HG03354 (cell line): ENCODE measurements around the gene NKD2.
"Not testable (repeated sequence)": the region's sequence is repeated elsewhere in the genome, so short reads cannot be mapped to it uniquely, and the experiment has no call there.

Experiments used
- ATAC-seq: cut with Tn5 transposase; IDR thresholded peaks from one replicate; pipeline ENCODE4 v1.9.1; 2021; ENCODE audit warnings: mild to moderate bottlenecking; ENCODE audit not compliant: unreplicated experiment, poor library complexity, severe bottlenecking

The NKD2 gene

DNA sequence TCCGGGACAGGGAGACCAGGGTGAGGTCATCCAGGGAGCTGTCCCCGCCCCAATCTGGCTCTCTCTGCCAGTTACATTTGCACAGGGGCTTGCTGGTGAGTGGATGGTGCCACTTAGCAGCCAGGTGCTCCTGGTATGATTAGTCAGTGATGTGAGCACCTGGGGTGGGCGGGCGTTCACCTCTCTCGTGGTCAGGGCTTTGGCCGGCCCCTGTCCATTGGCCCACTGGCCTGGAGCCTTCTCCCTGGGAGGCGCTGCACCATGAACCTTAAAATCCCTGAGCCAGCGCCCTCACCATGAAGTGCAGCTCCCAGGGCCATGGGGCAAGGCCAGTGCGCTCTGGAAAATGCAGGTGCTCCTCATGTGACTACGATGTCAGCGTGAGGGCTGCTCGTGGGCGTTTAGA is 2.0 kb downstream of the NKD2 start:
- ATAC-seq = no peak

DNA sequence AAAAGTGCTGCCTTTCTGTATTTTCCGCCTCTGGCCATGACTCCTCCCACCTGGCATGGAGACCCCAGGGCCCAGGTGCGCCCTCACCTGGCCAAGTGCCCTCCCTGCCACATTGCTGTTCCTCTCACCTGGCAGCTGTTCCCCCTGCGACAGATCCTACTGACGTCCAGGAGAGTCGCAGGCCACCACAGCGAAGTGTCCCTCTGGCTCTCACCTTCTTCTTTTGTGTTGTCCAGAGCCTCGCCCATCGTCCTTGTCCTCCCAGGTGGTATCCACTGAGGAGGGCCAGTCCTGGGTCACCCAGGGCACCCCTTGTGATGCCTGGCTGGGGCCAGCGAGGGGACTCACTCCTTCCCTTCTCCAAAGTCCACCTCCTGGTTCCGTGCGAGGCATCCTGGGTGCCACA is 2.6 kb downstream of the NKD2 start:
- ATAC-seq = no peak

DNA sequence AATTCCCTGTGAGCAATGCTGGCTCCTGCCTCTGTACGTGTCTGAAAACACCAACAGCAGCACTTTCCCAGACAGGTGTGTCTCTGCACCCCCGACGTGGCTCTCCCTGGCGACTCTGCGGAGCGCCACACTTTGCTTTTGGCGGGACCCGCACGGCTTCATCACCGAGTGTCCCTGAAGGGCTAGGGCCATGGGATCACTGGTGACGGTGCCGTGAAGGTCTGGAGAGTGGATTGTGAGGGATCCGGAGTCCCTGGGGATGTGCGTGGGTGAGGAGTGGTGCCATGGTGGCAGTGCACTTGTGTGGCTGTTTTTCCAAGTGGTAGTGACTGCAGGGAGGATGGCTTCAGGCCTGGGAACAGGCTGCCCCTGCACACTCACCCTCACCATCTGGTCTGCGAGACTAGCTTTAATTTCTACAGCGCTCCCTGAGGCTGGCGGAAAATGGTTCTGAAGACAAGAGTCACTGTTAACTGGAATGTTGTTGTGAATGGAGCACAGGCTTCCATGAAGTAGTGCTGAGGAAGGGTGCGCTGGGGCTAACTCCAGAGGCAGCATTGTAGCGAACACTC is 3.2 kb downstream of the NKD2 start:
- no peak for ATAC-seq

DNA sequence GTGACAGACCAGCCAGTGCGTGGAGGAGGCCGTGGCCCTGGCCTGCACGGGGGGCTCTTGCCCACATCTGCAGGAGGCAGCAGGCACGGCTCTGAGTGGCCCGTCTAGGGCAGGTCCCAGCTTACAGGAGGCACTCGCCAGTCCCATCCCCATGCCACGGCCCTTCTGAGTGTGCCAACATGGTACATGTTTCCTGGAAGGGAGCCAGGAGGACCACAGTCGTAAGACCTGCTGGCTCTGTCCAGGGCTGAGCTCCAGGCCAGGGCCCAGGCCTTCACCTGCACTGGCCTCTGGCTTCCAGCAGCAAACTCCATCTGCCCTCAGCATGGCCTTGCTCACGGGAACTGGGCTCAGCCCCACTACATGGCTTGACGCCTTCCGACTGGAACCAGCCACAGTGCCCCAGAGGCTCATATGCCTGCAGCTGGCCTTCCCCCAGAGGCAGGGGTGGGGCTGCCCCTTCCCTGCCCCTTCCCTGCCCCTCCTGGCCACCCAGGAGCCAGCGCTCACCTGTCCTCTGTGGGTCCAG is 3.8 kb downstream of the NKD2 start:
- ATAC-seq = no peak

DNA sequence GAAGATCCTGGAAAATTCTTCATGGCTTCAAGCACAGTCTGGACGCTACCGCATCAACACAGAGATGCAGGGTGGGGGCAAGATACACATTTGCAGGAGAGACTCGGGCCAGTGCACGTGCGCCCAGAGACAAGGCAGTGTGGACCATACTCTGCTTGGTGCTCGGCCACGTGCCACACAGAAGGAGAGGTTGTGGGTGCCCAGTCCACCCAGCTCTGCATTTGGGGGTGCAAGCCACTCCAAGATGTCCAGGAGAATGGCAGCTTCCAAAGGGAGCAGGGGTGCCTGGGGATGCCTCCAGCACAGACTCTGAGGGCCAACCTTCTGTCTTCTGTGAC is 4.3 kb downstream of the NKD2 start:
- ATAC-seq = no peak

DNA sequence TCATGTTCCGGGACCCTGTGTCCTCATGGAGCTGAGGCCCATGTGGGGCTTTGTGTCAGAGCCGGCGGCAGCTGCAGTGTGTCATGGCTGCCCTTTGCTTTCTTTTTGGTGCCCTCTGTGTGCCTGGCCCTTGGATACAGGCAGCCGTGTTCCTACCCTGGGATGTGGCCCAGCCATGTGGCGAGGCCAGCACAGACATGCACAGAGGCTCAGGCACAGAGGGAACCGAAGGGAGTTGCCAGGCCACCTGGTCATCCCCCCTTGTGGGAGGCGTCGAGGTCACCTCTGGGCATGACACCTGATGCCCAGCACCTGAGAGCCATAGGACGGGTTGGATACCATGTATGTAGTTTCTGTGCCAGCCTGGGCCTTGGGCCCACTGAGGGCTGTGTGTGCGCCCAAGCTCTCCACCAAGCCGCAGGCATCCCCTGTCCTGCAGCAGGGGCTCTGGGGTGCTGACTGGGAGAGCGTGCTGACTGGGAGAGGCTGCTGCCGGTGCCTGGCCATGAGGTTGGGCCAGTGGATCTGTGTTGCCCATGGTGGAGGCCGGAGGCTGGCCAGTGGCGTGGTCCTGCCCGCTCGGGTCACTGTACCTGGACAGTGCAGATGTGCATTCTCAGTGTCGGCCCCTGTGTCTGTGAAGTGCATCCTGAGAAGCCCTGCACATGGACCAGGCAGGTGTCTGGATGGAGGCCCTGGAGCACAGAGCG is 4.8 kb downstream of the NKD2 start:
- no peak for ATAC-seq

DNA sequence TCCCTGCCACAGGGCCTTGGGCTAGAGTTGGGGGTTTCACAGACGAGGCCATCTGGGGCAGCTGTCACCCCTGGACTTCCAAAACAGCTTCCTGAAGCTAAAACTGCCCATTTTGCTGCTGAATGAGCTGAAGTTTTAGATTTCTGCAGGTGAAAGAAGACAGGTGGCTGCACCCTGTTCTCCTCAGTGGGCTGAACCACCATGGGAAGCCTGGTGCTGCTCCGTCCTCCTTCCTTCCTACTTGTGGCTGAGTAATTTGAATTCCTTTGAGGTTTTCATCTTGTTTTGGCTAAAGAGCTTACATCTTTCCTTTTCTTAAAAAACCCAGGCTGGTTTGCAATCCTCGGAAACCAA is 5.3 kb downstream of the NKD2 start:
- ATAC-seq = no peak

DNA sequence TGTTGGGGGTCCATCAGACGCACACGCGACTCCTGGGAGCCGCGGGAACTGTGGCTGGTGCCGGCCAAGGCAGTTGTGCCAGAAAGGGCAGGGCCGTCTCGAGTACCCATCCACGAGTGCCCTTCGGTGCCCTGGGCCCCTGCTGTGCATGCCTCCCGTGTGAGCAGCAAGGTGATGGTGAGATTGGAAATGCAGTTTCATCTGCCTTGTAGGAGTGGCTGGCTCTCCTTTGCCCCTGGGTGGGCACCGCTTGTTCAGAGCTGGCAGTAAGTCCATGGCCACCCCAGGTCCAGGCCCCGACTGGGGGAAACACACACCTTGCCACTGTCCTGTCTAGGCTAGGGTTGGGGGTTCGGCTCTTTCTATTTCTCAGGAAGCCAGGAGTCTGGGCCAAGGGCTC is 5.7 kb downstream of the NKD2 start:
- no peak for ATAC-seq

DNA sequence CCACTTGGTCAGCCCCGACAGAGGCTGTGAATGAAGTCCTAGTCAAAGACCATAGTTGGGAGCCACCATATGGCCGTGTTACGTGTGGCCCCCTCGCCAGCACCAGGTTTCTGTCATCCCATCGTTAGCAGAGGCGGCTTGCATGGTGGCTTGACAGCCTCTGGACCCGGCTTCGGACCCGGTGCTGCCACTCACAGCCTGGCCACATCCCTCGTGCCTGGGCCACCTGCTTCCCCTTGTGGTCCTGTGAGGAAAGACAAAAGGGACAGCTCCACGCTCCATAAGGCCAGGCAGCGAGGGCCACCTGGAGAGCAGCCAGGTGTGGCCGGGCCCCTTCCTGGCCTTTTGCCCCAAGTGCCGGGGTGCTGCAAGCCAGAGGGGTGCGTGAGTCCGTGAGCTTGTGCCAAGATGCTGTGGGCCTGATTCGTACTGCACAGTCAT is 6.2 kb downstream of the NKD2 start:
- ATAC-seq = no peak

DNA sequence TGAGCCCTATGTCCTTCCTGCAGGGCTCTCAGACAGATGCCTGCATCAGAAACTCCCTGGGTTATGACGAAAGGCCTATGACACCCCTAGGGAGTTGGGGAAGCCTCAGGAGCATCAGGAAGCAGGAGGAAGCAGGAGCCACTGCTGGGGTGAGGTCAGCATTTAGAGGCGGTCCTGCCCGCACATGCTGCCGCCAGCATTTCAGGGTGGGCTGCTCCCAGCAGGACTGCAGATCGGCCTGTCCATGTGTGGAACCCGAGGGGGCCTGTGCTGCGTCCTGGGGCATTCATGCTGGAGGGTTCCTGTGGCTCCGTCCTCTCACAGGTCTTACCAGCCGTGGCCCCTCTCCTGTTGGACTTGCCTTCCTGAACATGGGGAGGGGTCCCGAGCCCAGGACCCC is 6.9 kb downstream of the NKD2 start:
- ATAC-seq = no peak

DNA sequence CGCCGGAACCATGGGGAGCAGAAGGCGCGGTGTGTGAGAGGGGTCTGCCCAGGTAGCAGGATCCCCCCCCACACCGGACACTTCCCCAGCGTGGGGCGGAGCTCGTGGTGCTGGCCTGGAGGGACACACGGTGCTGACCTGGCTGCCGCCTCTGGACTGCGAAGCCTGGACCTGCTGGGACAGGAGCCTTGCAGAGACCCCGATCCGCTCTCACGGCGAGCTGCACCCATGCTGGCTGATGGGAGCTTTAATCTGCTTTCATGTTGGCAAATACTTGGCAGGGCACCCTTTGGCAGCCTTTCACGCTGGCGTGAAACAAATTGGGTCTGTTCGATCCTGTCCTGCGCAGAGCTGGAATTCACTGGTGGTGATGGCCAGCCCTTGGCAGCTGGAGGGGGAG is 7.4 kb downstream of the NKD2 start:
- ATAC-seq = no peak

DNA sequence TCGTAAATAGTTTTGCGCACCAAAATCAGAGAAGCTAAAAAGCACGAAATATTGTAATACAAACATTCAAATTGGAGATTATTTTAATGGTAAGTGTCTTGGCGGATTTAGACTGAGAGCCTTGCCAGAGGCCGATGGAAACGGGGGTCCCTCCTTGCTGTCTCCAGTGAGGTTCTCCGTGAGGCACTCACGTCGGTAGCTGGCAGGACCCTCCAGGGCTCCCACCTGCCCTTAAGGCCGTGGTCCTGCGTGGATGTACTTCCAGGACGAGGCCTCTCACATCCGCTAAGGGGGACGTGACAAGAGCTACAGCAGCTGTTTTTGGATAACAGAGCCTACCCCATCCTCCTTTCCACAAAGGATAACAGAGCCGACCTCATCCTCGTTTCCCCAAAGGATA is 7.9 kb downstream of the NKD2 start:
- no peak for ATAC-seq

DNA sequence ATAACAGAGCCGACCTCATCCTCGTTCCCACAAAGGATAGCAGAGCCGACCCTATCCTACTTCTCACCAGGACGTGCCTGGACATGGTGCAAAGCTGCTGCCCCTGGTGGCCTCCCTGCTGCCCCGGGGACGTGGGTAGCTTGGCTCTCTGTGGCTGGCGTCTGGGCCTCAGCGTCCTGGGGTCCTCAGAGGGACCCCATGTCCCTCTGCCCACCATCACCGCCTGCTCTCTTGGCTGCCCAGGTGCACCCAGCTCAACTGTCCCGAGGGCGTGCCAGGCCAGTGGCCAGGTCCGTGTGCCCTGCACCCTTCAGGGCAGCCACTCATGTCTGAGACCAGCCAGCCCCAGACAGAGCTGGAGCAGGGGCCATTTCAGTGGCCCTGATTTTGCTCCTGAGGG is 8.5 kb downstream of the NKD2 start:
- no peak for ATAC-seq

DNA sequence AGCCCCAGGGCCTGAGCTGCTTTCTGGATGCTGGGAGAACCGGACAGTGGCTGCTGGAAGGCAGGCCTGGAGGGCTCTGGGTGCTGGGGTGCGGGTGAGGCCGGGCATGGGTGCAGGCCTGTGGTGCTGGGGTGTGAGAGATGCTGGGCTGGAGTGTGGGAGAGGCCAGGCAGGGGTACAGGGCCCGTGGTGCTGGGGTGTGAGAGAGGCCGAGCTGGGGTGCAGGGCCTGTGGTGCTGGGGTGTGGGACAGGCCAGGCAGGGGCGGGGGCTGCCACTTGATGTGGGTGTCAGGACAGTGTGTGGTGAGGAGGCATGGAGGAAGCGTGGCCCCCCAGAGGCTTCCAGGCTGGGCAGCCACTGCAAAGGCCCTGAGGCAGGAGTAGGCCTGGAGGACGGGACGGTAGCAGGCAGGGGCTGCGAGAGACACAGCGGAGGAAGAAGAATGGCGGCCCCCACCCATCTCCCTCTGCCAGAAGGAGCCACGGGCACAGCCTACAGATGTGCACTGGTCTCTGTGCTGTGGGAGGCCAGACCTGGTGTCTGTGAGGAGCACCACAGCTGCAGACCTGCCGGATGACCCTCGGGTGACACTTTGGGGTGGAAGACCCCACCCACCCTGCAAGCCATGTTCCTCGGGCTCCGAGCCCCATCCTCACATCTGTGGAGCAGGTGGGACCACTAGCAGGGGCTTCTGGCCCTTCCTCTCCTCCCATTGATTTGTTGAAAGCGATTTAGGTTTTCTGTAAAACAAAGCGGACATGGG is 9.3 kb downstream of the NKD2 start:
- ATAC-seq = no peak

DNA sequence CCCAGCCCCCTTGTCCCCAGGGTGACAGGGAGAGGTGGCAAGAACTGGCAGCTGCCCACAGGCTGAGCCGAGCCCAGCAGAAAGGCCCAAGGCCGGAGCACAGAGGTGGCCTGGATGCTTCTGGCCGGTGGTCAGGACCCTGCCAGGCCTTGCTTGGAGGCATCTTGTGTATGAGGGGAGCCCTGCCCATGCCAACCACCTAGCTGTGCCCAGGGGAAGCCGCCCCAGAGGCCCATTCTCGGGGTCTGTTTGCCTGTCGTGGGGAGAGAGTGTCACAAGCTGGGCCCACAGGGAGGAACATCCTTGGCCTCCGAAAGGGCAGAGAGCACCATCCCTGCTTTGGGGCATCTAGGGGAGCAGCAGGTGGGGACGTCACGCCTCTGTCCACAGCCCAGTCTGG is 10.0 kb downstream of the NKD2 start:
- ATAC-seq = no peak

DNA sequence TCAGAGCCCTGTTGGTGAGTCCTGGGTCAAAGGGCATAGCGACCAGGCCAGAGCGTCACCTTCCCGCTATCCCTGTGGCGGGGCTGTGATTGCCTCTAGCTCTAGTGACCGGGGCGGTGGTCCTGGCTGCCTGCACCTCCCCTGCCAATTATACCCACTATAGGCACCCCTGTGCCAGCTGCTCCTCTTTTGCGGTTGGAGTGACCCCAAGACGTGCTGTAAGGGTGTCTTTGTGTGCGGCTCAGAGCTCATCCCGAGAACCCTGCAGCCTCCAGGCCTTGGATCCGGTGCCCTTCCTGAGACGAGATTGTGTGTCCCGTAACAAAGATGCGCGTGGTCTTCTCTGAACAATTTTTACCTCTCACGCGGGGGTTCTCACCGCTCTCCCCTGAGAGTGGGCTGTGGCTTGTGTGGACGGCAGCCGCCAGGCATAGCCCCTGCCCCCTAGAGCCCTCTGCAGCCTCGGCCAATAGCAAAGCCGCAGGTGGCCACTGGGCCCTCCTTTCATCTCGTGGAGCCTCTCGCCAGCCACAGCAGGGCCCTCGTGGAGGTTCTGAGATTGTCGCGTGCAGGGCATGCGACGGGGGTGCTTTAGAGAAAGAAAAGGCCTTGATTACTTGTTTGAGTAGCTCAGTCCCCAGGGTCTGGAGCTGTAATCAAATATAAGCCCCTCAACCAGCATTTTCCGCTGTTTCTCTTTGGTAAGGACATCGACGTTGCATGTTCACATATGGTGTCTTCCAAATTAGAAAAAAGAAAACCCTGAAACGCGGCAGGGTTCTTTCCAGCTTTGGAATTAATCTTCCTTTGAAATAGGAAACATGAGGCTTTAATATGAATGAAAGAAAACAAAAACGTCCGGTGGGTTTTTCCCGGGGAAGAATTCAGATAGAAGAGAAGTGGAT is 10.7 kb downstream of the NKD2 start:
- no peak for ATAC-seq

DNA sequence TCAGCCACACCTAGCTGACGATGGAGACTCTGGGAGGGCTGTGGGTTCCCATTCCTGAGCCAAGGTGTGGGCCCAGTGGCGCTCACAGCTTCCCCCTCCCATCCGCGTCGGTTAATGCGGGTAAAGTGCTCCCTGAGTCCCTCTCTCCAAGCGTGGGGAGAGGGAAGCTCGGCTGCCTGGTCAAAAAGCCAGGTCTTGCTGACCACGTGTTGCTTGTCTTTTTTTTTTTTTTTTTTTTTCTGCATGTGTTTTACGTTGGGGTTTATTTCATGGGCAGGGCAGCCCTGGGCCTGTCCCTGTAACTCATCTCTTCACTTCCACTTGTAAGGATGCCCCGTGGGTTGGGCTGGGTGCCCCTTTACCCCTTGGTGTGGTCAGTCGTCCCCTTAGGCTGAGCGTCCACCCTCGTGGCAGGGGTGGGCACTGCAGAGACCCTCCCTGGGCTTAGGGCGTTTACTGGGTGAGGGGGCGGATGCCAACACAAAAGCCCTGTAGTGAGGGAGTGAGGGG is 11.9 kb downstream of the NKD2 start:
- ATAC-seq = no peak

DNA sequence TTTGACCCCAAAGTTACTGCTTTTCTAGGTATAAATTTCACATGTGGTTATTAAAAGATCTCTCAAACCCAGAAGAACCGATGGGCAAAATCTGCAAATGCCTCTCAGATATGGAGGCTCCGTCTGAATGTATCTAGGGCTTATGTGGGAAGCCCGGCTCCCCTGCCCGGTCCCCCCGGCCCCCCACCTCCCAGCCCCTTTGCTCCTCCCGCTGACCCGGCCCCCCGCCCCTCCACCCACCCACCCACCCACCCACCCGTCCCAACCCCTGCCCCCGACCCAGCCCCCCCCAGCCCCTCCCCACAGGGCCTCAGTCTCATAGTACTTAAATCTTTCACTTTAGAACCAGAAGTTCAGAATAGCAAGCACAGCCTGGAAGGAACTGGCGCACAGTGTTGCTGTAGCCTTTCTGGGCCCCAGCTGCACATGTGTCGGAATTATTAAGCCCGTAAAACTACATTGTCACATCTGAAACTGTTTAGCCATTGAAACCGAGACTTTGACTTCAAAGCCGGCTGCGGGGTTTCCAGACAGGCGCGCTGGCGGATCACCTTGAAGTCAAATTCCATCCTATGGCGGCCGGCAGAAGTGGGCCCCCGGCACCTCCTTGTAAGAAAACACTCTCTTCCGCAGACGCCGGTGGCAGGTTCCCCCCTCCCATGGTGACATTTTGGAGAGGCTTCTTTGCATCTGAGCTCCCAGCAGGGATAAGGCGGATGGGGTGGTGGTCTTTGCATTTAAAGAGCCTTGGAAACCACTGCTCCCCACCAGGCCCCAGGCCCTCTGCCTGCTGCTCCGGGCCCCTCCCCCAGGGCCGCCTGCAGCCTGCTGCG is 12.8 kb downstream of the NKD2 start:
- ATAC-seq = no peak

DNA sequence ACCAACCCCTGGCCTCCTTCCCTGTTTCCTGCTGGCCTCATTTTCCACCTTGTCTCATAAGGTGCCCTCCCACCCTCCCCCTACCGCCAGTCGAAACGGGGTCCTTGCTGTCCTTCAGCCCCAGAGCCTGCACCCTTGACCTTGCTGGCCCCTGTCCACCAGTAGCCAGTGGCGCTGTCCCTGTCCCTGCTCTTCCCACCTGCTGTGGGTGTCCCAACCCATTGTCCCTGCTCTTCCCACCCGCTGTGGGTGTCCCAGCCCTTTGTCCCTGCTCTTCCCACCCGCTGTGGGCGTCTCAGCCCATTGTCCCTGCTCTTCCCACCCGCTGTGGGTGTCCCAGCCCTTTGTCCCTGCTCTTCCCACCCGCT is 13.4 kb downstream of the NKD2 start:
- not testable (repeated sequence) for ATAC-seq
